Neural progenitor cell (in vitro differentiated cells): ENCODE measurements around the gene PCDH17. TPM values are rescaled to one million over a fixed set of nuclear protein-coding genes. Genes with fewer than 3 reads are reported as not detected.

ENCODE experiments used
- DNase-seq: peaks from one replicate; pipeline ENCODE4 v3.0.0-alpha.2; 2016; ENCODE audit warnings: low spot score
- H2AFZ ChIP-seq: fragments of 200-600 bp; sonication (generic); replicated peaks from 2 replicates; pipeline ENCODE4 v1.6.1; 2016; ENCODE audit warnings: antibody characterized with exemption
- H3F3A ChIP-seq: fragments of 200-600 bp; sonication (generic); 2 replicates; pipeline ENCODE4 v1.6.1; 2016; ENCODE audit warnings: antibody characterized with exemption, low read depth
- H3K27ac ChIP-seq: fragments of 200-600 bp; sonication (generic); 2 replicates; pipeline ENCODE4 v1.5.1; 2016; ENCODE audit warnings: mild to moderate bottlenecking
- H3K27me3 ChIP-seq: fragments of 200-600 bp; sonication (generic); 2 replicates; pipeline ENCODE4 v1.6.1; 2016; ENCODE audit warnings: mild to moderate bottlenecking, moderate library complexity
- H3K36me3 ChIP-seq: fragments of 200-600 bp; sonication (generic); 2 replicates; pipeline ENCODE4 v1.5.1; 2016
- H3K4me1 ChIP-seq: fragments of 200-600 bp; sonication (generic); 2 replicates; pipeline ENCODE4 v1.6.1; 2016; ENCODE audit warnings: mixed run types
- H3K4me2 ChIP-seq: fragments of 200-600 bp; sonication (generic); 2 replicates; pipeline ENCODE4 v1.6.1; 2016
- H3K4me3 ChIP-seq: fragments of 200-600 bp; sonication (generic); 2 replicates; pipeline ENCODE4 v1.5.1; 2016
- H3K79me2 ChIP-seq: fragments of 200-600 bp; sonication (generic); 2 replicates; pipeline ENCODE4 v1.6.1; 2016; ENCODE audit warnings: low read depth
- H3K9ac ChIP-seq: fragments of 200-600 bp; sonication (generic); 2 replicates; pipeline ENCODE4 v1.6.1; 2016
- H3K9me3 ChIP-seq: fragments of 200-600 bp; sonication (generic); 2 replicates; pipeline ENCODE4 v1.5.1; 2016; ENCODE audit warnings: low read depth
- H4K20me1 ChIP-seq: fragments of 200-600 bp; sonication (generic); 2 replicates; pipeline ENCODE4 v1.6.1; 2016; ENCODE audit warnings: low read depth
- H3K27ac Mint-ChIP-seq: 3 replicates; pipeline ENCODE4 v1.8.0; 2021; ENCODE audit warnings: mixed read lengths
- H3K27me3 Mint-ChIP-seq: 2 replicates; pipeline ENCODE4 v1.8.0; 2022; ENCODE audit warnings: low read depth, mild to moderate bottlenecking, inconsistent platforms, moderate library complexity, mixed read lengths; ENCODE audit not compliant: insufficient read depth
- H3K36me3 Mint-ChIP-seq: 3 replicates; pipeline ENCODE4 v1.8.0; 2021; ENCODE audit warnings: mixed read lengths
- H3K4me1 Mint-ChIP-seq: 3 replicates; pipeline ENCODE4 v1.8.0; 2021; ENCODE audit warnings: mixed read lengths
- H3K4me3 Mint-ChIP-seq: 3 replicates; pipeline ENCODE4 v1.8.0; 2021; ENCODE audit warnings: mild to moderate bottlenecking, moderate library complexity, mixed read lengths
- H3K9me3 Mint-ChIP-seq: 3 replicates; pipeline ENCODE4 v1.8.0; 2020; ENCODE audit warnings: mixed read lengths
- CTCF ChIP-seq: fragments of 200-600 bp; sonication (generic); IDR thresholded peaks from 2 replicates; pipeline ENCODE4 v1.5.1; 2017; ENCODE audit warnings: antibody characterized with exemption, mild to moderate bottlenecking
- EZH2 ChIP-seq: fragments of 200-600 bp; sonication (generic); IDR thresholded peaks from 2 replicates; pipeline ENCODE4 v1.6.1; 2017; ENCODE audit warnings: antibody characterized with exemption, mild to moderate bottlenecking, moderate library complexity
- EZH2phosphoT487 ChIP-seq: fragments of 200-600 bp; sonication (generic); IDR thresholded peaks from 2 replicates; pipeline ENCODE4 v1.6.1; 2017; ENCODE audit warnings: antibody characterized with exemption
- total RNA-seq: library from RNA; depleted of rRNA; stranded (reverse); fragments of >200 nt; gene quantifications from 2 replicates; pipeline ENCODE4 v1.2.3, GENCODE V29; 2015; ENCODE audit warnings: low replicate concordance

The PCDH17 gene
- total RNA-seq, 1 donor from 2014 or later = 5.3 TPM

- peaks cover 24% of the 10 kb centered on the region for H3K27me3 Mint-ChIP-seq
Measured at GRCh38 chr13:57636816-57637215, 5.3 kb downstream of the PCDH17 start.

GRCh38 chr13:57637515-57637914, 6.0 kb downstream of the PCDH17 start:
- H3K36me3 Mint-ChIP-seq = peaks cover 12% of the 10 kb centered on the region
- peaks cover 18% of the 10 kb centered on the region for H3K4me1 ChIP-seq
- peaks cover 34% of the 10 kb centered on the region for H4K20me1 ChIP-seq
- no peaks in the 10 kb centered on the region for H3K79me2 ChIP-seq
- H3K4me1 Mint-ChIP-seq = peaks cover 15% of the 10 kb centered on the region
- no peak overlapping the region for H3K4me3 ChIP-seq
- no peaks in the 10 kb centered on the region for H3K36me3 ChIP-seq
- H3K4me2 ChIP-seq = no peak overlapping the region
- peaks cover 52% of the 10 kb centered on the region for H3K27me3 ChIP-seq
- TF ChIP-seq CTCF = no peak
- no peak for TF ChIP-seq EZH2phosphoT487
- DNase-seq = no peak
- peaks cover 17% of the 10 kb centered on the region for H3K9me3 Mint-ChIP-seq
- H3K9ac ChIP-seq = no peak overlapping the region
- H3K27ac Mint-ChIP-seq = no peak overlapping the region
- H2AFZ ChIP-seq = no peak overlapping the region
- H3K9me3 ChIP-seq = no peaks in the 10 kb centered on the region
- no peak overlapping the region for H3K27ac ChIP-seq
- H3K4me3 Mint-ChIP-seq = no peak overlapping the region
- peaks cover 22% of the 10 kb centered on the region for H3K27me3 Mint-ChIP-seq
- H3F3A ChIP-seq = no peaks in the 10 kb centered on the region

More at GRCh38 chr13:57636816-57637215, 5.3 kb downstream of the PCDH17 start:
- DNase-seq = no peak
- no peak overlapping the region for H3K27ac Mint-ChIP-seq
- peaks cover 15% of the 10 kb centered on the region for H3K4me1 Mint-ChIP-seq
- H3K9me3 Mint-ChIP-seq = peaks cover 19% of the 10 kb centered on the region
- Histone ChIP-seq H3K79me2 (no peaks in the 10 kb centered on the region), H3K4me3 (no peak overlapping the region), H3K4me1 (peaks cover 18% of the 10 kb centered on the region), H3K4me2 (no peak overlapping the region), H3K27ac (no peak overlapping the region), H3K36me3 (no peaks in the 10 kb centered on the region), H3K9ac (no peak overlapping the region), H4K20me1 (peaks cover 40% of the 10 kb centered on the region), H3K9me3 (no peaks in the 10 kb centered on the region), H3K27me3 (peaks cover 59% of the 10 kb centered on the region), H2AFZ (no peak overlapping the region), H3F3A (peaks cover 5% of the 10 kb centered on the region)
- H3K36me3 Mint-ChIP-seq = peaks cover 12% of the 10 kb centered on the region
- no peak for TF ChIP-seq EZH2
- TF ChIP-seq EZH2phosphoT487 = no peak
- TF ChIP-seq CTCF = no peak
- peak overlapping the region; percentile 74 for H3K4me3 Mint-ChIP-seq

- no peaks in the 10 kb centered on the region for H3F3A ChIP-seq
- peaks cover 26% of the 10 kb centered on the region for H4K20me1 ChIP-seq
- H2AFZ ChIP-seq = no peak overlapping the region
- peaks cover 10% of the 10 kb centered on the region for H3K36me3 Mint-ChIP-seq
- no peak overlapping the region for H3K4me2 ChIP-seq
- H3K4me3 ChIP-seq = no peak overlapping the region
- peaks cover 11% of the 10 kb centered on the region for H3K4me1 Mint-ChIP-seq
- no peaks in the 10 kb centered on the region for H3K36me3 ChIP-seq
- no peak for DNase-seq
- H3K4me1 ChIP-seq = peaks cover 18% of the 10 kb centered on the region
- H3K4me3 Mint-ChIP-seq = no peak overlapping the region
- H3K27ac Mint-ChIP-seq = no peak overlapping the region
- H3K9me3 Mint-ChIP-seq = peaks cover 10% of the 10 kb centered on the region
- H3K9ac ChIP-seq = no peak overlapping the region
- TF ChIP-seq EZH2phosphoT487 (no peak), CTCF (no peak), EZH2 (no peak)
- H3K79me2 ChIP-seq = no peaks in the 10 kb centered on the region
- H3K27me3 Mint-ChIP-seq = peaks cover 15% of the 10 kb centered on the region
- no peaks in the 10 kb centered on the region for H3K9me3 ChIP-seq
- H3K27ac ChIP-seq = no peak overlapping the region
- peaks cover 44% of the 10 kb centered on the region for H3K27me3 ChIP-seq
Measured at GRCh38 chr13:57638186-57638890, 6.8 kb downstream of the PCDH17 start.
